Subcutaneous abdominal adipose tissue (tissue), 5 donors: ENCODE results near the gene BICD2.

ENCODE experiments used
- H3K27ac ChIP-seq: one replicate; pipeline ENCODE4 v1.7.0; 2013; ENCODE audit warnings: low read depth, mild to moderate bottlenecking, inconsistent platforms, low read length, moderate library complexity
- H3K27me3 ChIP-seq, 5 donors: one replicate each; pipeline ENCODE4 v1.7.0; 2013; ENCODE audit warnings: low read length in 5 of 5, inconsistent platforms in 1 of 5; ENCODE audit not compliant: control insufficient read depth in 5 of 5, insufficient read depth in 4 of 5
- H3K36me3 ChIP-seq, 5 donors: one replicate each; pipeline ENCODE4 v1.7.0; 2013; ENCODE audit warnings: low read length in 5 of 5; ENCODE audit not compliant: control insufficient read depth in 5 of 5, insufficient read depth in 5 of 5
- H3K4me1 ChIP-seq, 5 donors: one replicate each; pipeline ENCODE4 v1.7.0; 2013; ENCODE audit warnings: low read length in 5 of 5, mild to moderate bottlenecking in 3 of 5, moderate library complexity in 1 of 5; ENCODE audit not compliant: control insufficient read depth in 5 of 5, insufficient read depth in 5 of 5
- H3K4me3 ChIP-seq, 5 donors: one replicate each; pipeline ENCODE4 v1.7.0; 2013; ENCODE audit warnings: low read length in 5 of 5, low read depth in 1 of 5
- H3K9ac ChIP-seq, 5 donors: one replicate each; pipeline ENCODE4 v1.7.0; 2013; ENCODE audit warnings: low read length in 5 of 5, mild to moderate bottlenecking in 4 of 5, moderate library complexity in 3 of 5
- H3K9me3 ChIP-seq, 5 donors: one replicate each; pipeline ENCODE4 v1.7.0; 2013; ENCODE audit warnings: low read length in 5 of 5; ENCODE audit not compliant: control insufficient read depth in 5 of 5
- donor health status: healthy.
- donor health status: healthy.
- donor health status: healthy.
- donor health status: healthy.
- donor health status: healthy.

Gene BICD2

DNA sequence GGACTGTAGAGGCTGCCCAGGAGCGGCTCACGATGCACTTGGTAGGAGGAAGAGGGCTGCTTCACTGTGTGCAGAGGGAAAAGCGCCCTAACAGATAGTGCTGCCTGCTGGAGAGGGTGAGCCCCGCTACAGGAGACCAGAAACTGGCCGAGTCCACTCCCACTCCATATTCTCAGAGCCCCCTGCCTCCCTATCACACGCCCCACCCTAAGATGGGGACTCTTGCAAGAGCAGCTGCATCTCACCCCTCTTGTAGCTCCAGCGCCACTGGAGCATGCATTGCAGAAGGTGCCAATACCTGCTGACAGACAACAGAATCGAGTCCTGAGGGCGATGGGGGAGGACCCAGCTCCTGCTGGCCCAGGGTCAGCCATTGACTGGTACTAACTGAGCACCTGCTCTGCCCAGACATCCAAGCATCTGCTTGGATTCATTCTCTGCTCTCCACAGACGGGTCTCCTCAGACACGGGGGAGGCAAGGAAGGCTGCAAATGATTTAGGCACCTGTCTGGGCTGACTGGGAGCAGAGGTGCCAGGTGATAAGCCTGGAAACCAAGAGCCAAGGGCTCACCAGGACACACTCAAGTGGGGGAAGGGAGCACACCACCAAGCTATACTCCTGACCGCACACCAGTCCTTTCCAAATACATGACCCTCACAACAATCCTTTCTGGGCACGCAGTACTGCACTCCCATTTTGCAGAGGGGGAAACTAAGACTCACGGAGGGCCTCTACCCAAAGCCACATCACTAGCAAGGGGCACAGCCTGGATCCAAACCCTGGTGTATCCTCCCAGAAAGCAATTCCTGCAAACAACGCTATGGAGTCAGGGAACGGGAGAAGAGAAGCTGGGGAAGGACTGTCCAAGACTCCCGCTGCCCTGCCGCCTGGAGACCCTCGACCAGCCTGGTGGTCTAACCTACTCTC lies 1.6 kb downstream of the BICD2 start:
- H3K9me3 ChIP-seq, result no peaks in the 10 kb centered on the region
- peak overlapping the region; percentile 70 to 99 (median 94) for H3K4me3 ChIP-seq
- no peaks in the 10 kb centered on the region for H3K36me3 ChIP-seq
- peak overlapping the region; percentile 48 to 94 (median 88) for H3K9ac ChIP-seq
- peaks cover 0 to 2% (median 0%) of the 10 kb centered on the region in 5 donors for H3K27me3 ChIP-seq
- H3K27ac ChIP-seq, result no peak overlapping the region
- peaks cover 10 to 64% (median 54%) of the 10 kb centered on the region in 5 donors for H3K4me1 ChIP-seq

DNA sequence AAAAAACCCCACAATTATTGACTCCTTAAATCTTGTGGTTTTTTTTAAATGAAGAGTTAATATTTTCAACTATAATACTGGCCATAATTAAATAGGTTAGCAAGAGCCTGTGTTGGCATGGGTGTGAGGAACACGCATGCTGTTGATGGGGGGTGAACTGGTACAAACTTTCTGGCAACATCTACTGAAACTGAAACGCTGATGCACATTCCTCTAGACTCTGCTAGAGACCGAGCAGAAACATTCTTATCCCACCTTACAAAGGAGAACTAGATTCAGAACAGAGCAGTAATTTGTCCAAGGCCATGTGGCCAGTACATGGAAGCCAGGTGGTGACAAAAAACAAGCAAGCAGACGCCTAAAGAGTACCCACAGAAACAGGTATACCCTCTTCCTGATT lies 2.4 kb downstream of the BICD2 start:
- Histone ChIP-seq H3K4me1 (peaks cover 10 to 64% (median 54%) of the 10 kb centered on the region in 5 donors), H3K27ac (no peak overlapping the region), H3K9ac (peak overlapping the region in 2 of 5 donors; percentile 92 to 94), H3K4me3 (peak overlapping the region in 3 of 5 donors; percentile 70 to 99 (median 94)), H3K27me3 (no peaks in the 10 kb centered on the region), H3K9me3 (no peaks in the 10 kb centered on the region), H3K36me3 (no peaks in the 10 kb centered on the region)

DNA sequence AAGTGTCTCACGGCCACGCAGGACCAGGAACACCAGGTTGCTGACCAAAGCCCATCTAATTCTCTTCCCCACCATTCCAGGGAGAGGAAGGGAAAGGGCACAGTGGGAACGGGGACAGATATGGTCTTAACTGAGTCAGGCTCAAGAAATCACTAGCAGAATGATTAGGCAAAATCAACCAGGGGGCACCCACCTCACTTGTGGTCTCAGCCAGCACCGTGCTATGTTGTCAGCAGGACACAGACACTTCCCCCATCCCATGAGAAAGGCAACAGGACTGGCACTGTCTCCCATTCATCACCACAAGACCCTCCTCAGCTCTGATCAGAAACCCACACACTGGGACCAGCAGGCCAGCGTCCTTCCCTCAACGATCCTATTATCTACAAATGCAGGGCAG lies 2.9 kb downstream of the BICD2 start:
- peaks cover 10 to 64% (median 54%) of the 10 kb centered on the region in 5 donors for H3K4me1 ChIP-seq
- H3K9me3 ChIP-seq, result no peaks in the 10 kb centered on the region
- H3K27ac ChIP-seq, result no peak overlapping the region
- H3K36me3 ChIP-seq, result no peaks in the 10 kb centered on the region
- H3K27me3 ChIP-seq, result no peaks in the 10 kb centered on the region
- H3K4me3 ChIP-seq, result no peak overlapping the region
- H3K9ac ChIP-seq, result peak overlapping the region in 2 of 5 donors; percentile 4 to 94

DNA sequence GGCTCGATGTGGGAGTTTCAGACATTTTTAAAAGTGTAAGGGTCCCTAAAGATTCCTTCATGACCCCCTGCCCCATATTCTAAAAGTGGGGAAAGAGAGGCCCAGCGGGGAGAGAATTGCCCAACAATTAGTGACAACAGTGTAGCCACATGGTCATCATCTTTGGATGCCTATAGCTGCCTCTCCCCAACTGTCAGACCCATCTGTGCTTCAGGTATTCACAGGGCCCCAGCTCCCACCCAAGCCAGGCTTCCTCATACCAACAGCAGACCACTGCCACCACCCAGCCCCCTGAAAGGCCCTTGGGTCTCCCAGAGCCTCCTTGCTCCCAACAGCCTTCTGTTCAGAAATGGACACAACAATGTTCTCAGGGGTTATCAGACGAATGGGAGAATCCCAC lies 4.1 kb downstream of the BICD2 start:
- Histone ChIP-seq H3K36me3 (peaks cover 0 to 3% (median 0%) of the 10 kb centered on the region in 5 donors), H3K9me3 (no peaks in the 10 kb centered on the region), H3K27ac (no peak overlapping the region), H3K4me1 (peaks cover 10 to 56% (median 46%) of the 10 kb centered on the region in 5 donors), H3K27me3 (no peaks in the 10 kb centered on the region), H3K4me3 (no peak overlapping the region), H3K9ac (peak overlapping the region in 2 of 5 donors; percentile 21 to 50)

DNA sequence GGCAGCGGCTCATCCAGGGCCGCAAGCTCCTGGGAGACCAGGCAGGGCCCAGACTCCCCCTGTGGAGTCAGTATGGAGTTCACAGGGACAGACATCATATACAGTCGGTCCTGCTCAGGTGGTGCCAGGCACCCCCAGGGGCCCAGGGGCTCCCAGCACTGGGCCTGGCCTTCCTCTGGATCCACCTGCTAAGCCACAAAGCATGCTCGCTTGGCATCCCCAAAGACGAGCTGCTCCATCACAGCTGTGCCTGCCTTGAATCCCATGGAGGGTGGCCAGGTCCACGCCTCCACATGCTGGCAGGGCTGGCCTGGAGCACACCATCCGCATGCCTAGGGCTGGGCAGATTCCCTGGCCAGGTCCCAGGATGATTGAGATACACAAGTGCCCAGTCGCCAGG lies 4.6 kb downstream of the BICD2 start:
- peaks cover 0 to 4% (median 0%) of the 10 kb centered on the region in 5 donors for H3K36me3 ChIP-seq
- H3K9me3 ChIP-seq, result no peaks in the 10 kb centered on the region
- no peak overlapping the region for H3K9ac ChIP-seq
- H3K27me3 ChIP-seq, result no peaks in the 10 kb centered on the region
- H3K27ac ChIP-seq, result no peak overlapping the region
- peaks cover 10 to 52% (median 44%) of the 10 kb centered on the region in 5 donors for H3K4me1 ChIP-seq
- no peak overlapping the region for H3K4me3 ChIP-seq

DNA sequence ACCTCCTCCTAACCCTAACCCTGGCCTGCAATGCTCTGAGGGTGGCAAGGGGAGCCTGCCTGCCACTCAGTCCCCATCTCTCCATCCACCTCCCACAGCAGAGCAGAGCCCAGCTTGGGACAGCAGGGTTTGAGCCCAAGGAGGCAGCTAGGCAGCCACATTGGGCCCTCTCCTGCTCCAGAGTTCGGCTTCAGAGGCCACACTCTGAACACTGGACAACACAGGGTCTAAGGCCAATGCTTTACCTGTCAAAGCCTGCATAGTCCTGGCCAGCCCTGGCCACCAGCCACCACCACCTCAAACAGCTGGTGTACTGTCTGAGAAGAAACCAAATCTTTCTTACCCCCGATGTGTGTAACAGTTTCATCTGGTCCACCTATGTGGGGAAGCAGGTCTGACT lies 5.2 kb downstream of the BICD2 start:
- Histone ChIP-seq H3K27ac (no peak overlapping the region), H3K9ac (peak overlapping the region in 1 of 5 donors; percentile 10), H3K4me3 (no peak overlapping the region), H3K9me3 (no peaks in the 10 kb centered on the region), H3K4me1 (peaks cover 10 to 50% (median 44%) of the 10 kb centered on the region in 5 donors), H3K36me3 (peaks cover 0 to 4% (median 0%) of the 10 kb centered on the region in 5 donors), H3K27me3 (no peaks in the 10 kb centered on the region)

DNA sequence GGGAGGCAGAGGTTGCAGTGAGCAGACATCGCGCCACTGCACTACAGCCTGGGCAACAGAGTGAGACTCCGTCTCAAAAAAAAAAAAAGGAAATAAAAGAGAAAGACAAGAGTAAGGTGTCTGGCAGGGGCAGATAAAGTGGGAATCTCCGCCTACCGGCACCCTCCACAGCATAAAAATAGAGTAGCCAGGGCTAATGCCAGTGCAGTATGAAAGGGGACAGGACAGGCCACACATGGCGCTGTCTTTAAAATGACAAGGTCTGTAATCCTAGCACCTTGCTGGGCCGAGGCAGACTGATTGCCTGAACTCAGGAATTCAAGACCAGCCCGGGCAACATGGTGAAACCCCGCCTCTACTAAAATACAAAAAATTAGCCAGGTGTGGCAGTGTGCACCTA lies 7.8 kb downstream of the BICD2 start:
- Histone ChIP-seq H3K36me3 (peaks cover 0 to 4% (median 0%) of the 10 kb centered on the region in 5 donors), H3K4me3 (no peak overlapping the region), H3K9ac (no peak overlapping the region), H3K27me3 (no peaks in the 10 kb centered on the region), H3K9me3 (no peaks in the 10 kb centered on the region), H3K4me1 (peaks cover 3 to 35% (median 22%) of the 10 kb centered on the region in 5 donors), H3K27ac (no peak overlapping the region)

DNA sequence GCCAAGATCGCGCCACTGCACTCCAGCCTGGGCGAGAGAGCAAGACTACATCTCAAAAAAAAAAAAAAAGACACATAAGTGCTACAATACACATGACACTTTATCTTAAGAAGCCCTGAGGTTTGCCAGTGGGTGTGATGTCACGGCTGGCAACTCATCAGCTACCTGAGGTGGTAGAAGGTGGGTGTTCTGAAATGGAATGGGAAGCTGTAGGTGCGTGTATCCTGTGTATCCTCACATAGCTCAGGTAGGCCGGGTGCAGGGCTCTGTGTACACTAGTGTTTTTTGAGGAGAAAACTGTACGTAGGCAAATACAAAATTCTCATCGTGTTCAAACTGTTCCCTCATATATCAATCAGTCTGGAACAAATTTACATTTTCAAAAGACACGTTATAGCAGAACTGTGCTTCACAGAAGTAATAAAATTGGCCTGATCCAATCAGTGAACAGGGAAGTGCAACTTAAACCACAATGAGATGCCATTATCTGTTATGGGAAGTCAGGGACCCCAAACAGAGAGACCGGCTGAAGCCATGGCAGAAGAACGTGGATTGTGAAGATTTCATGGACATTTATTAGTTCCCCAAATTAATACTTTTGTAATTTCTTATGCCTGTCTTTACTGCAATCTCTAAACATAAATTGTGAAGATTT lies 10.4 kb downstream of the BICD2 start:
- no peaks in the 10 kb centered on the region for H3K27me3 ChIP-seq
- H3K9ac ChIP-seq, result no peak overlapping the region
- no peak overlapping the region for H3K4me3 ChIP-seq
- peaks cover 2 to 21% (median 14%) of the 10 kb centered on the region in 5 donors for H3K4me1 ChIP-seq
- no peaks in the 10 kb centered on the region for H3K9me3 ChIP-seq
- peaks cover 0 to 4% (median 0%) of the 10 kb centered on the region in 5 donors for H3K36me3 ChIP-seq
- no peak overlapping the region for H3K27ac ChIP-seq

DNA sequence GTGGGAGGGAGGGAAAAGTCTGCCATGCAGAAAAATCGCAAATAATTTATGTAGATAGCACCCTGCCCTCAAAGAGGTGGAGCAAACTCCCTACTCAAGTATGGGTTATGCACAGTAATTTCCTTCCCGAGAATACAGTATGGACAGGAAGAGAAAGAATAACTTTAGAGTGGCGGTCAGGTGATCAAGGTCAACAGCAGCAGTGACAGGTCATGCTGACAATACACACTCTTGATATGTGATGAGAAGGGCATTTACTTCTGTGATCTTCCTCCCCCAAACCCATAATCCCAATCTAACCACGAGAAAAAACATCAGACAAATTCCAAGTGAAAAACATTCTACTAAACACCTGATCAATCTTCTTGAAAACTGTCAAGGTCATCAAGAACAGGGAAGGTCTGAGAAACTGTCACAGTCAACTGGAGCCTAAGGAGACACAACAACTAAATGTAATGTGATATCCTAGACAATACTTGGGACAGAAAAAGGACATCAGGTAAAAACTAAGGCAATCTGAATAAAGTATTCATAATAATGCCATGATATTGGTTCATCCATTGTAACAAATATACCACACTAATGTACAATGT lies 11.7 kb downstream of the BICD2 start:
- Histone ChIP-seq H3K27me3 (no peaks in the 10 kb centered on the region), H3K9me3 (no peaks in the 10 kb centered on the region), H3K4me1 (peaks cover 3 to 34% (median 27%) of the 10 kb centered on the region in 5 donors), H3K27ac (peak overlapping the region; percentile 23), H3K9ac (no peak overlapping the region), H3K36me3 (peaks cover 0 to 4% (median 0%) of the 10 kb centered on the region in 5 donors), H3K4me3 (no peak overlapping the region)
